Fibroblast of skin of right biceps (primary cell): ENCODE measurements around the gene SNX30.

ENCODE experiments used
- DNase-seq: peaks from one replicate; pipeline ENCODE4 v3.0.0-alpha.2; 2013

Gene SNX30

GRCh38 chr9:112833081-112833480 lies 82.5 kb downstream of the SNX30 start:
- DNase-seq, result no peak

GRCh38 chr9:112836394-112836793 lies 85.8 kb downstream of the SNX30 start:
- DNase-seq, result no peak

GRCh38 chr9:112838342-112838741 lies 87.8 kb downstream of the SNX30 start:
- DNase-seq, result no peak

GRCh38 chr9:112839331-112839730 lies 88.8 kb downstream of the SNX30 start:
- DNase-seq, result no peak

- no peak for DNase-seq
Measured at GRCh38 chr9:112841261-112841660, 90.7 kb downstream of the SNX30 start.

GRCh38 chr9:112842555-112842954 lies 92.0 kb downstream of the SNX30 start:
- DNase-seq, result no peak

- peak; percentile 66 for DNase-seq
Measured at GRCh38 chr9:112844771-112845542, 94.4 kb downstream of the SNX30 start.

GRCh38 chr9:112846528-112847488 lies 96.2 kb downstream of the SNX30 start:
- peak; percentile 67 for DNase-seq

GRCh38 chr9:112848316-112849151 lies 98.0 kb downstream of the SNX30 start:
- DNase-seq, result peak; percentile 8

GRCh38 chr9:112849363-112849922 lies 98.9 kb downstream of the SNX30 start:
- DNase-seq, result no peak

GRCh38 chr9:112850840-112851239 lies 100.3 kb downstream of the SNX30 start:
- DNase-seq, result no peak

GRCh38 chr9:112852741-112853504 lies 102.4 kb downstream of the SNX30 start:
- DNase-seq, result no peak

- DNase-seq, result no peak
Measured at GRCh38 chr9:112853882-112854585, 103.5 kb downstream of the SNX30 start.

- DNase-seq, result no peak
Measured at GRCh38 chr9:112854657-112855056, 104.1 kb downstream of the SNX30 start.

- DNase-seq, result no peak
Measured at GRCh38 chr9:112856200-112856599, 105.6 kb downstream of the SNX30 start.

GRCh38 chr9:112856843-112857242 lies 106.3 kb downstream of the SNX30 start:
- no peak for DNase-seq

- no peak for DNase-seq
Measured at GRCh38 chr9:112858005-112858404, 107.4 kb downstream of the SNX30 start.

GRCh38 chr9:112858625-112859147 lies 108.1 kb downstream of the SNX30 start:
- DNase-seq, result no peak

GRCh38 chr9:112860451-112860850 lies 109.9 kb downstream of the SNX30 start:
- no peak for DNase-seq

- no peak for DNase-seq
Measured at GRCh38 chr9:112861155-112861554, 110.6 kb downstream of the SNX30 start.
